A549 treated with AZD9567 at 1 μM for 4 hours (cell line): ENCODE results near the gene SIN3A. TPM values are rescaled to one million over a fixed set of nuclear protein-coding genes. Genes with fewer than 3 reads are reported as not detected.

Experiments used
- total RNA-seq: library from RNA; stranded (reverse); fragments of 200-300 nt; extraction: Qiagen RNA extraction; gene quantifications from 5 replicates; pipeline ENCODE4 v1.2.3, GENCODE V29; 2022; ENCODE audit not compliant: insufficient read depth

SIN3A gene
- total RNA-seq: 24.7 to 36.4 TPM (median 30.4 TPM) in 5 replicates

DNA sequence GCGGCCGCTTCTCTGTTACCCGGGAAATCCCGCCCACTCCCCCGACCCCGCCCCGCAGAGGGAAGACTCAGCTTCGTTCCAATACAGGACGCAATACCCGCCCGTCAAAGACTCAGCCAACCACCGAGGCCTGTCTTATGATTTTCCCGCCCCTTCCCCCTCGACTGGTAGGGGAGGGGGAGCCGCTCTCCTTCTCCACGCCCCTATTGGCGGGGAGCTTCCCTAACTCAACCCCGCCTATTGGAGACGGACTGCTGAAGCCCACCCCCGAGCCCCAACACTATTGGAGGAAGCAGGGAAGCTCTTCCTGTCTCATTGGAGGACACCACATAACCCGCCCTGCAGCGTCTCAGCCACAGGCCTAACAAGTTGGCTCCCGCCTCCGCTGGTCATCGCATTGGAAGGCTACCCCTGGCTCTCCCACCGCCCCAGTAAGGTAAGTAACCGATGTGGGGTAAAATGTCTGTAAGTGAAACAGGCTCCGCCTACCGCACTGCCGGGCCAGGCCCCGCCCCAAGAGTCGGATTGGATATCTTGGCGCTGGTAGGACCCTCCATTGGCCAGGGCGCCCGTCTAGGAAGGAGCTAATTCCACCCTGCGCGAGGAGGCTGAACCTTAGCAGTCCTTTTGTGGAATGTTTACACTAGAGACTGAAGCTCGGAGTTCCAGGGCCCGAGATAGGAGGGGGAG, at the start of gene SIN3A:
SIN3A (minus strand) TSS at position 17 of the 690 bp plus-strand sequence. CDS start 21,315 bp downstream, outside the sequence.

DNA sequence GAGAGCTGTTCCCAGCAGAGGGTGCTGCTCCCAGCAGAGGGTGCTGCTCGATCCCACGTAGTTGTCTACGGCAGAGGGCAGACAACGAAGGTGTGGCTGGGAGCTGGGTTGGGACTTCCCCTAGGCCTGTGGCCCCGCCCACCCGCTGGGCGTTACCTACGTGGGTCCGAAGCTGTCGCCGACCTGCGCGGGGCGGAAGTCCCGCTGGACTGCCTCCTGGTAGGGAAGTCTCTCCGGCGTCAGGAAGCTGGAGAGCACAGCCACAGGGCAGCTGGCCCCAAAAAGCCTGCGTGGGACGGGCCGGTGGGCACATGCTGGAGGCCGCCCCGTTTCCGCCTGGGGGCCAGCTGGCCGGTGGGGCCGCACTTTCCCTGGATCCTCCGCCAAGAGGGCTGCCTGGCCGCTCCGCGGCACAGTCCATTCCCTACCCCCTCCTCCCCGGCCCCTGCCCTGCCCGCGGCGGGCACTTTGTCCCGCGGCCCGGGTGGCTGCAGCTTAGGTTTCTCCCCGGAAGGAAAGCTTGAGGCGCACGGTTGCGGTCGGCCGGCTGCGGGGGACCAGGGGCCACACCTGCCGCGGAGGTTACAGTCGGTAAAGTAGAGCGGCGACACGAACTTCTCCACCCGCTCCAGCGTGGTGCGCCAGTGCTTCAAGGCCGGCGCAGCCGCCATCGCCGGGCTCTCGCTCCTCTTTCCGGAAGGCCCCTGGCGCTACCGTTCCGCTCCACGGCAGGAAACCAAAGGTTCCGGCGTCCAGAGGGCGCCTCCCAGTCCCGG, 83.4 kb downstream of the SIN3A start, which contains the start of gene MAN2C1:
MAN2C1 (minus strand) TSS at position 695 of the 776 bp plus-strand sequence; CDS start at position 671, 24 bp downstream.

DNA sequence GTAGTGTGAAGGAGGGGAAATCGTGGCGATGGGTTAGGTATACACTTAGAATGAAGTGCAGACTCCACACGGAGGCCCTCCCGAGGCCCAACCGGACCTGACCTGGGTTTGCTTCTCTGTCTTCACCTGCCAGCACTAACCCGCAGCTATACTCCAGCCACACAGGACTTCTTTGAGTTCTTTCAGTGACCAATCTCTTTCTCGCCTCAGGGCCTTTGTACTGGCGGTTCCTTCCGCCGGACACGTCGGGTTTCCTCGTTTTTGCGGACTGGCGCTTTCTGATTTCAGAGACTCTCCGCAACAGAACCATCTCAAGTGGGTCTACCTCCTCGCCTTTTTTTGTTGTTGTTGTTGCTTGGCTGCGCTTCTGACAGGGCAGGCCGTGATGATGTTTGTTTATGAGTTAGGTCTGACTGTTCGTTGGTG, 104.7 kb downstream of the SIN3A start, which contains the start of gene NEIL1:
NEIL1 (plus strand) TSS at position 244 of the 426 bp plus-strand sequence. CDS start 1,867 bp downstream, outside the sequence.

DNA sequence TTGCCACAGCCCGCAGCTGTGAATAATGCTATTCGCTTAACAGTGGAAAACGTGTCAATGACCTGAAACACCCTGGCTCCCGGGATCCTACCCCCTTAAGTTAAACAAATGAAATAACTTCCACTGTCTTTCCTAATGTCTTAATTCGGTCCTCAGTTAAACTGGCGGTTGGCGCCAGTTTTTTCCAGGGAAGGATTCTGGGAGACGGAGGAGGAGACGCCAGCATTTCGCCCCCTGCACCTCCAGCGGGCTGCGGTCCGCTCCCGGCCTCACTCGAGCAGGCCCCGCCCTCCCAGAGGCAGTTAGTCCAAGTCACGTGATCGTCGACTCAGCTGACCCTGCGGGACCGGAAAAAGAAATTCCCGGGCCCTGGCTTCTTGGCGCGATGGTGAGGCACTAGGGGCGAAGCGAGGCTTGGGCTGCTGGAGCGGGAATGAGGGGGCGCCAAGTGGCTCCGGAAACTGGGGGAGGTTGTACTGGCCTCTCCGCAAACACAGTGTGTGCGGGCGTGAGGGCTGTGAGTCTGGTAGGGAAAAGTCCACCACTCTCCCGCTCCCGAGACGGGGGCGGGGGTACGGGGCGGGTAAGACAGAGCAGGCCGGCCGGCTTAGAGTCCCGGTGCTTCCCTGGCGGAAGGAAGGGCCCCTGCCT, 115.7 kb downstream of the SIN3A start, which contains the start of gene COMMD4:
COMMD4 (plus strand) TSS at position 359 of the 651 bp plus-strand sequence; CDS start at position 386, 27 bp downstream.

Other genes starting within 250 kb of the SIN3A start
- 29.5 to 40.2 TPM (median 33.6 TPM) in 5 replicates for gene C15orf39, start 249.8 kb downstream of the SIN3A start, total RNA-seq
- gene GOLGA6C, start 193.4 kb downstream of the SIN3A start, total RNA-seq: 0.03 TPM in 1 of 5 replicates, not detected in the others
- 0.03 to 0.05 TPM (median 0.03 TPM) in 3 of 5 replicates, not detected in the others for gene GOLGA6D, start 168.9 kb downstream of the SIN3A start, total RNA-seq
- 178 to 189 TPM (median 188 TPM) in 5 replicates for gene COMMD4, start 115.6 kb downstream of the SIN3A start, total RNA-seq
- 1.3 to 7.2 TPM (median 2.2 TPM) in 5 replicates for gene NEIL1, start 104.7 kb downstream of the SIN3A start, total RNA-seq
- 53.0 to 105 TPM (median 93.9 TPM) in 5 replicates for gene MAN2C1, start 83.1 kb downstream of the SIN3A start, total RNA-seq
- 38.2 to 48.3 TPM (median 43.8 TPM) in 5 replicates for gene PTPN9, start 127.6 kb upstream of the SIN3A start, total RNA-seq
- gene SNUPN, start 174.0 kb upstream of the SIN3A start, total RNA-seq: 25.7 to 44.2 TPM (median 27.4 TPM) in 5 replicates
- gene IMP3, start 188.5 kb upstream of the SIN3A start, total RNA-seq: 89.0 to 127 TPM (median 126 TPM) in 5 replicates
- 9.9 to 15.1 TPM (median 14.0 TPM) in 5 replicates for gene SNX33, start 196.2 kb upstream of the SIN3A start, total RNA-seq